T-helper 17 cell (primary cell): ENCODE results near the gene CACNA1B. TPM values are rescaled to one million over a fixed set of nuclear protein-coding genes. Genes with fewer than 3 reads are reported as not detected.

Source experiments
- ATAC-seq: fragments of 150-1000 bp; cut with Tn5 transposase; 2 replicates; pipeline ENCODE4 v1.10.0; 2021; ENCODE audit warnings: mild to moderate bottlenecking, moderate library complexity
- DNase-seq, 3 donors: peaks; one replicate each; pipeline versions ENCODE4 v3.0.0 to v3.0.0-alpha.2; 2020 to 2021
- H3K9me3 ChIP-seq: one replicate; pipeline ENCODE4 v1.7.0; 2013; ENCODE audit warnings: low read length, mild to moderate bottlenecking; ENCODE audit not compliant: control insufficient read depth, poor library complexity, severe bottlenecking
- H3K27ac Mint-ChIP-seq: one replicate; pipeline ENCODE4 v1.8.0; 2022; ENCODE audit warnings: mild to moderate bottlenecking, moderate library complexity, mixed read lengths
- H3K27me3 Mint-ChIP-seq: one replicate; pipeline ENCODE4 v1.8.0; 2022; ENCODE audit warnings: mixed read lengths
- H3K36me3 Mint-ChIP-seq: one replicate; pipeline ENCODE4 v1.8.0; 2022; ENCODE audit warnings: low read depth, mixed read lengths
- H3K4me1 Mint-ChIP-seq: one replicate; pipeline ENCODE4 v1.8.0; 2022; ENCODE audit warnings: mild to moderate bottlenecking, mixed read lengths
- H3K4me3 Mint-ChIP-seq: one replicate; pipeline ENCODE4 v1.8.0; 2022; ENCODE audit warnings: mild to moderate bottlenecking, moderate library complexity, mixed read lengths
- total RNA-seq, 4 donors: library from RNA in 2 of 4; stranded (reverse) in 2 of 4; gene quantifications; one replicate each; pipeline ENCODE4 v1.2.3 and lab custom pipeline; 2022 to 2026

Gene CACNA1B
- total RNA-seq, 2 donors from 2014 or later, result 0.22 TPM; not detected in 1

DNA sequence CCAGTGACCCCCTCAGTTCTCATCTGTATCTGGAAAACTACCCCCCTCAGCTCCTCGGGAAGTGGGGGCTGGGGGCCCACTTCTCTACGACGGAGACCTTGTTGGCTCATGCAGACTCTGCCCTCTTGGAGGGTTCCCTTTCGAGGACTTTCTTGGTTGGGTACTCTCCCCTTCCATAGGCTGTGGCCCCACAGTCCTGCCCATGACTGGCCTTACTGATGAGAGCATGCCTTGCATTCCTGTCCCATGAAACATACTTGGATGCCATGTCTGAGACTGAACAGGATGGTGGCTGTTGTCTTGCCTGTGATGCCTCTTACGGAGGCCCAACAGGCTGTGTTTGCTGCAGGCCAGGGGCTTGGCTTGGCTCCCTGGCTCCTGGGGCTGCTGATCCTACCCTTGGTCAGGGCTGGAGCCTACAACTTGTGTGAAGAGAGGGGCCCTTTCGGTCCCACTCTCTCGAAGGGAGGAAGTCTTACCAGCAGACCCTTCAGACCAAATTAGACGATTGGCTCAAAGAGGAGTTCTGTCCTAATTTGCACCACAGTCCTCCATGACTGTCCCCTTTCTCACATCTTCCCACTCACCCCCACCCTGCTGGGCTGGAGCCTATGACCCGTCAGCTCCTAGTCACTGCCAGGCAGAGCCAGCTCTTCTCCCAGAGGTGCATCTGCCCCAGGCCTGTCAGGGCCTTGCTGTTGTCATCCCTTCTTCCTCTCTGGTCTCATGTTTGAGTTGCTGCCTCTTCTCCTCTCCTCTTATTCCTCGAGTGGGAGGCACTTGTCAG lies 109.9 kb downstream of the CACNA1B start:
- no peaks in the 10 kb centered on the region for H3K9me3 ChIP-seq
- no peak overlapping the region for H3K27ac Mint-ChIP-seq
- DNase-seq, result no peak
- peaks cover 6% of the 10 kb centered on the region for H3K36me3 Mint-ChIP-seq
- peaks cover 89% of the 10 kb centered on the region for H3K27me3 Mint-ChIP-seq
- ATAC-seq, result no peak
- H3K4me3 Mint-ChIP-seq, result no peak overlapping the region
- peaks cover 17% of the 10 kb centered on the region for H3K4me1 Mint-ChIP-seq

DNA sequence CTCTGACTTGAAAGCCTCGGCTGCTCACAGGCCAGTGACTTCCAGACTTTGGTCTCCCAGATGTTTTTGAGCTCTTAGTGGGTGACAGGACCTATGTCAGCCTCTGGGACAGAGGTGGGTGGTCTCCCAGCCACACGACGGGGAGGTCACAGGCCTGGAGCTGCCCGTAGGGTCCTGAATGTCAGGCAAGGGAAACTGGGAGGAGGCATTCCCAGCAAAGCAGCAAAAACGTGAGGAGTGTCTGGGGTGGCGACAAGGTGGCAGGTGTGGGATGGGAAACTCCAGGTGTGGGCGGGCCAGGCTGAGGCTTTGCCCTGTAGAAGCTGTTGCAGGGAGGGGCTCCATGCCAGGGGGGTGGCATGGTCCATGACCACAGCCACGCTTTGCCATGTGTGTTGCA lies 110.5 kb downstream of the CACNA1B start:
- H3K27me3 Mint-ChIP-seq, result peaks cover 92% of the 10 kb centered on the region

DNA sequence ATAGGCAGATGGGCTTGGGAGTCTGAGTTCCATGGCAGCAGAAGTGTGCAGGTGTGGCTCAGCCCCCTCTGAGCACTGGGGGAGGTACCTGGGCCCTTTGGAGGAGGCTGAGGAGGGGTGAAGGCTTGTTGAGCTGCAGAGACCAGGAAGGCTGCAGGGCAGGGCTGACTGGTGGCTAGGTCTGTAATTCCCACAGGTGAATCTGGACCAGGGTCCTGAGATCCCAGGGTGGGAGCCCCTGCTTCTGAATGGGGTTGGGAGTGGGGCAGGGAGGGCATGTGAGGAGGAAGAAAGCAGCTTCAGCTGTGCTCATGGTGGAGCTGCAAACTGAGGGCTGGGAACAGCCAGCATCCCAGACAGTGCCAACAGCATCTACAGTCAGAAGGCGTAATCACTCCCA lies 111.1 kb downstream of the CACNA1B start:
- Mint-ChIP-seq H3K4me3 (no peak overlapping the region), H3K27me3 (peaks cover 94% of the 10 kb centered on the region), H3K36me3 (peaks cover 9% of the 10 kb centered on the region), H3K4me1 (peaks cover 17% of the 10 kb centered on the region), H3K27ac (no peak overlapping the region)
- H3K9me3 ChIP-seq, result no peaks in the 10 kb centered on the region
- DNase-seq (no peak), ATAC-seq (no peak)

More for the DNA sequence above, 110.5 kb downstream of the CACNA1B start:
- H3K4me1 Mint-ChIP-seq, result peaks cover 17% of the 10 kb centered on the region
- H3K4me3 Mint-ChIP-seq, result no peak overlapping the region
- peaks cover 9% of the 10 kb centered on the region for H3K36me3 Mint-ChIP-seq
- no peaks in the 10 kb centered on the region for H3K9me3 ChIP-seq
- ATAC-seq (no peak), DNase-seq (no peak)
- no peak overlapping the region for H3K27ac Mint-ChIP-seq

- Mint-ChIP-seq H3K4me3 (no peak overlapping the region), H3K27ac (no peak overlapping the region), H3K4me1 (peaks cover 17% of the 10 kb centered on the region), H3K27me3 (peaks cover 97% of the 10 kb centered on the region), H3K36me3 (peaks cover 9% of the 10 kb centered on the region)
- DNase-seq (no peak), ATAC-seq (no peak)
- no peaks in the 10 kb centered on the region for H3K9me3 ChIP-seq
Measured at GRCh38 chr9:137989156-137989555, 111.6 kb downstream of the CACNA1B start.

DNA sequence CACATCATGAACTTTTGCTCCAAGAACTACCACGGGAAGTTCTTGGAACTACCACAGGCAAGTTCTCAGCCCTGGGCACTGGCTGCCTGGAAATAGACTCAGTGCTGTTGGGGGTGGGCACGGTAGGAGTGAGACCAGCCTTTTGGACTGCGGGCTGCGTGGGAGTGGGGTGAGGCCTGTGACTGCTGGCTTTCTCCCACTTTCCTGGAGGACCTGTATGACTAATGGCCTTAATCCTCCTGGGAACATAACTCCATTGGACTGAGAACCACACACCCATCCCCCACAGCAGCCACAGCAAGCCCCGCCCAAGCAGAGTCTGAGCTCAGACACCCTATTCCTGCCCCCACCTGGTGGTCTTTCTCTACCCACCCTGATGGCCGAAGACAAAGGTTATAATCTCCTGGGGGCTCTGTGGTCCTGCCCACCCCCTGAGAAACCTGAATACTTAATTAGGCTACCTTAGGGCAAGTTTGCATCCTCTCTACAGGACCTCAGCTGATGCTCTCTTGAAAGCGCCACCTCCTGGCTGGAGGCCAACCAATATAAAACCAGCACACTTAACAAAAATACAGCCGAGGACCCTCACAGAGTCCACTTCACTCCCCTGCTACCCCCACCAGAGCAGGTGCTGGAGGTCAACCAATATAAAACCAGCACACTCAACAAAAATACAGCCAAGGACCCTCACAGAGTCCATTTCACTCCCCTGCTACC lies 112.6 kb downstream of the CACNA1B start:
- peaks cover 98% of the 10 kb centered on the region for H3K27me3 Mint-ChIP-seq
- ATAC-seq, result no peak
- DNase-seq, result peak in 1 of 3 donors; percentile 1
- no peak overlapping the region for H3K27ac Mint-ChIP-seq
- peaks cover 9% of the 10 kb centered on the region for H3K36me3 Mint-ChIP-seq
- peaks cover 17% of the 10 kb centered on the region for H3K4me1 Mint-ChIP-seq
- no peak overlapping the region for H3K4me3 Mint-ChIP-seq
- no peaks in the 10 kb centered on the region for H3K9me3 ChIP-seq

DNA sequence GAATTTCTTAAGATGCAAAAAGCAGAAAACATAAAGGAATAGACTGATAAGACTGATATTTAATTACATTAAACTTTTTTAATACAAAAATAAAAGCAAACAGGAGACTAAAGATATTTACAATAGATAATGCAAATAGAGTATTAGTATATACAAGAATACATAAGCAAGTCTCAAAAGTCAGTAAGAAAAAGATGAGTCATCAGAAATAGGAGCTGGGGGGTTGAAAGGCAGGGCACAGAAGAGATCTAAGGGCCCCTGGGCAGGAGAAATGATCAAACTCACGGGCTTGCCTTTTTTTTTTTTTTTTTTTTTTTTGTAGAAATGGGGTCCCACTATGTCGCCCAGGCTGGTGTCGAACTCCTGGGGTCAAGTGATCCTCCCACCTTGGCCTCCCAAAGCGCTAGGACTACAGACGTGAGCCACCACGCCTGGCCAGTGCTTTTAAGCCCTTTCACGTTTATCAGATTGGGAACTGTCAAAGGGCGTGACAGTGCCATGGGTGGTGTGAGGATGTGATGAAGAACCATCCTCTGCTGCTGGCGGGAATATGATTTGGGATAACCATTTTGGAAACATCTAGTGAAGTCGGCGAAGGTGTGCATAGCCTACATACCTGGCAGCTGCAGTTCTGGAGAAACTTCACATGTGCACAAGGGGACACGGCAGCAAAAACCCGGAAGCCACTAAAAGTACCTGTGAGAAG lies 126.1 kb downstream of the CACNA1B start:
- Mint-ChIP-seq H3K27me3 (peaks cover 34% of the 10 kb centered on the region), H3K36me3 (peaks cover 4% of the 10 kb centered on the region), H3K27ac (no peak overlapping the region), H3K4me1 (peaks cover 3% of the 10 kb centered on the region), H3K4me3 (no peak overlapping the region)
- no peak for ATAC-seq
- no peak for DNase-seq
- no peaks in the 10 kb centered on the region for H3K9me3 ChIP-seq

- Mint-ChIP-seq H3K36me3 (peaks cover 4% of the 10 kb centered on the region), H3K4me3 (no peak overlapping the region), H3K4me1 (no peaks in the 10 kb centered on the region), H3K27me3 (peaks cover 39% of the 10 kb centered on the region), H3K27ac (no peak overlapping the region)
- no peak for DNase-seq
- no peaks in the 10 kb centered on the region for H3K9me3 ChIP-seq
- no peak for ATAC-seq
Measured at GRCh38 chr9:138006576-138007233, 129.1 kb downstream of the CACNA1B start.

DNA sequence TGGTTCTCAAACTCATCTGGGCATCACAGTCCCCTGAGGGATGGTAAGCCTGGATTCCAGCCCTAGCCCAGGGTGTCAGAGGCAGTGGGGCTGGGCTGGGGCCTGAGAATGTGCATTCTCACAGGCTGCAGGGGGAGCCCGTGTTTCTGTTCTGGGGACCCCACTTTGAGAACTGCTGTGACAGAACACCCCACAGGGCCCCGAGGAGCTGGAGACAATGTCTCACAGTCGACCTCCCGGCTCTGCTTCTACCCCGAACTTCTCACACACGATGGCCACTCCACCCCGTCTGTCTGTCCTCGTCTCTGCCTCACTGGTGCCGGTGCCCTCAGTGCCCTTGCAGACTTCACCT lies 130.0 kb downstream of the CACNA1B start:
- DNase-seq (no peak), ATAC-seq (no peak)
- H3K9me3 ChIP-seq, result no peaks in the 10 kb centered on the region
- no peak overlapping the region for H3K27ac Mint-ChIP-seq
- no peaks in the 10 kb centered on the region for H3K4me1 Mint-ChIP-seq
- peaks cover 39% of the 10 kb centered on the region for H3K27me3 Mint-ChIP-seq
- H3K4me3 Mint-ChIP-seq, result no peak overlapping the region
- H3K36me3 Mint-ChIP-seq, result peaks cover 4% of the 10 kb centered on the region

DNA sequence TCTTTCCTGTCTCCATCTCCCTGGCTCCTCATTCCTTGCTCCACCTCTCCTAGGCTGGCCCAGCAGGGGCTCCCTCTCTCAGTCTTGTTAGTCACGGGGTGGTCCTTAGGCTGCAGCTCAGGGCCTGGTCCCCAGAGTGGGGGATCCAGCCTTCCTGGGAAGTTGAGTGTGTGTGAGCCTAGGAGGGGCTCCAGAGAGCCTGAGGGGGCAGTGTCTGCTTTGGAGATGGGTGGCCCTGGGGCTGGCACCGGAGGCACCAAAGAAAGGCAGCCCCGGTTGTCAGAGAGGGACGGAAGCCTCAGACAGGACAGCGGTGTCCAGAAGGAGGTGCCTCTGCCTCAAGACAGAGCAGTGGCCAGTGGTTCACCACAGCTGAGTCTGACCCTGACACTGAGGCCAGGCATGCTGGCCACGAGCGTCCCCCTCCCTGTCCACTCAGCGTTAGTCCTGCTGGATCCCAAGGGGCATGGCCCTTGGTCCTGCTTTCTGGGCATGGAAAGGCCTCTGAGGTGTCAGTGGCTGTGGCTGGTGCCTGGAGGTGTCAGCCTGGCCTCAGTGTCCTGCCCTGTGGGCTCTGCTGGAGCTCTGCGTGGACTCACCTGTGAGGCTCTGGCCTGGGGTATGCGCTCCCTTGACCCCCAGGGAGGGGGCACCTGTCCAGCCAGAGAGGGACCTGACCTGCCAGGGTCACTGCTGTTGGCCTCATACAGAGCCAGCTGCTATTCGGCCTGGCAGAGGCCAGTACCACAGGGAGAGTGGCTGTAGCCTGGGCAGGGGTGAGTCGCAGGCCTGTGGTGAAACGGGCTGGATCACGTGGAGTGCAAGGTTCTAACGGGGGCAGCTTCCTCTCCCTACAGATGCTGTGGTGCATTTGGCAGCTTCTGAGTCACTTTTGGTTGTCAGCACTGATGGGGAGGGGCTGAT lies 130.6 kb downstream of the CACNA1B start:
- Mint-ChIP-seq H3K27me3 (peaks cover 39% of the 10 kb centered on the region), H3K4me1 (no peaks in the 10 kb centered on the region), H3K4me3 (no peak overlapping the region), H3K27ac (no peak overlapping the region), H3K36me3 (peaks cover 4% of the 10 kb centered on the region)
- ATAC-seq (no peak), DNase-seq (no peak)
- no peaks in the 10 kb centered on the region for H3K9me3 ChIP-seq

GRCh38 chr9:138009016-138009802 lies 131.6 kb downstream of the CACNA1B start:
- H3K36me3 Mint-ChIP-seq, result peaks cover 2% of the 10 kb centered on the region
- H3K27ac Mint-ChIP-seq, result no peak overlapping the region
- DNase-seq (no peak), ATAC-seq (no peak)
- peaks cover 34% of the 10 kb centered on the region for H3K27me3 Mint-ChIP-seq
- no peaks in the 10 kb centered on the region for H3K4me1 Mint-ChIP-seq
- no peak overlapping the region for H3K4me3 Mint-ChIP-seq
- no peaks in the 10 kb centered on the region for H3K9me3 ChIP-seq

- ATAC-seq (no peak), DNase-seq (no peak)
- Mint-ChIP-seq H3K4me1 (no peaks in the 10 kb centered on the region), H3K27ac (no peak overlapping the region), H3K36me3 (peaks cover 2% of the 10 kb centered on the region), H3K4me3 (no peak overlapping the region), H3K27me3 (peaks cover 30% of the 10 kb centered on the region)
- no peaks in the 10 kb centered on the region for H3K9me3 ChIP-seq
Measured at GRCh38 chr9:138009803-138010690, 132.5 kb downstream of the CACNA1B start.
